Hepatocyte (in vitro differentiated cells): Measurements from ENCODE around the gene DUSP6.

Source experiments
- CTCF ChIP-seq: fragments of 200-600 bp; sonication (generic); IDR thresholded peaks from 2 replicates; pipeline ENCODE4 v1.5.1; 2016; ENCODE audit warnings: antibody characterized with exemption, mild to moderate bottlenecking; ENCODE audit not compliant: poor library complexity
- EZH2phosphoT487 ChIP-seq: fragments of 200-600 bp; sonication (generic); IDR thresholded peaks from one replicate; pipeline ENCODE4 v1.6.1; 2018; ENCODE audit warnings: antibody characterized with exemption, mild to moderate bottlenecking, low read depth, moderate library complexity; ENCODE audit not compliant: unreplicated experiment, severe bottlenecking

- TF ChIP-seq EZH2phosphoT487 (no peak), CTCF (no peak)
Observed at GRCh38 chr12:89334548-89335169, 17.6 kb downstream of the DUSP6 start.
